ENCODE data around the gene UMAD1.
A peak's percentile ranks its signal among the peaks of the same experiment; 100 is the strongest.

Gene UMAD1

GRCh38 chr7:7688956-7689355 lies 48.4 kb downstream of the UMAD1 start:
- no peak for DNase-seq (ENCODE audit: low spot score)

GRCh38 chr7:7693881-7694280 lies 53.3 kb downstream of the UMAD1 start:
- no peak for DNase-seq (ENCODE audit: low spot score)

GRCh38 chr7:7694542-7694941 lies 54.0 kb downstream of the UMAD1 start:
- no peak for DNase-seq (ENCODE audit: low spot score)

DNA sequence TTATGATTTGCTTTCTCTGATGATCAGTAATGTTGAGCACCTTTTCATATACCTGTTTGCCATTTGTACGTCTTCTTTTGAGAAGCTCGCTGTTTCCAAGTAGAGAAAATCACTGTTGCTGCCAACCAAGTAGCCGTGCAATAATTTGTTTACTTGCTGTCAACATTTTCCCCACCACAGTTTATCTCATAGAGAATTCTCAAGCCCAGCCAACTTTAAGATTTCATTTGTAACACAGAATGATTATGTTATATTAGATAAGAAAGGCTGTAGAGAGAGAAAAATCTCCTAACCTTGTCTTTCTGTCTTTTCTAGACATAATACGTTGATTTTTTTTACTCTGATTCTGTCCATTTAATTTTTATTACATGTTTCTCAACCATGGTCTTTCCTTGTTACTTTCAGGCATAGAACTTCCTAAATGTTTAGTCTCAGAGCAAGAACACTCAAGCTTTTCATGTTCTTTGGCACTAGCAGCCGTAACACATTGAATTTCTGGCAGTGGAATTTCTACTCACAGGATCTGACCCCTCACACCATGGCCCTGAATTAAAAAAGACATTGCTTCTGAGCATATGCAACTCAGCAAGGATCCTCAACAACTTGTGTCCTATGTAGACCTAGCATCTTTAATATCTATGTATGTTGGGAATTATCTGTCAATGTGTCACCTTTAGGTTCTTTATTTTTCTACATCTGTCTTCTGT lies 54.7 kb downstream of the UMAD1 start:
- DNase-seq (ENCODE audit: low spot score): peak; percentile 33

GRCh38 chr7:7696458-7697119 lies 56.0 kb downstream of the UMAD1 start:
- no peak for DNase-seq (ENCODE audit: low spot score)

DNA sequence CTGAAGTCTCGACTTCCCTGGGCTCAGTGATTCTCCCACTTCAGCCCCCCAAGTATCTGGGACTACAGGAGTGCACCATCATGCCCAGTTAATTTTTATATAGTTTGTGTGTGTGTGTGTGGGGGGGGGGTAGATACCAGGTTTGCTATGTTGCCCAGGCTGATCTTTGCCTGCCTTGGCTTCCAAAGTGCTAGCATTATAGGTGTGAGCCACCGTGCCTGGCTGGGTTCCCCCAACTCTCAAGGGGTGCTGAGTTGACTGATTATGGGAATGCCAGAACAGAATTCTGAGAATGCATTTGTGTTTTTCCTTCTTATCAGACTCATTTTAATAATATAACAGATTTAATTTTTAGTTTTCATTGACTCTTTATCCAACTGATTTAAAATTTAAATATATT lies 58.4 kb downstream of the UMAD1 start:
- no peak for DNase-seq (ENCODE audit: low spot score)

DNA sequence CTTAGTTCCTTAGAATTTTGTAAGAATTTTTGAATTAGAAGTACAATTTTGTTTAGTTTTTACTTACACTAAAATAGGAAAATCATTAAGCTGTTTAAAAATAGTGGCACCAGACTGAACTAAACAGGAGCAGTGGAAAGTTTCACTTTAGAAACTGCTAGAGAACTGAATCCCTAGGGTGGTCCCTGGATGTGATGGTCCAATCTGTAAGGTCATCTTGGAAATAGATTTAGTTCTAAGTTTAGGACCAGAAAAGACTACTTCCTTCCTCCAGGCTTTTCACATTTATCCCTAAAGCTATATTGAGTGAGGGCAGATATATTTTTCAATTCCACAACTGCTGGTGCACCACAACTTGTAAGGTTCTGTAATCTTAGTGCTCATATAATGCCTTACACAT lies 58.8 kb downstream of the UMAD1 start:
- DNase-seq (ENCODE audit: low spot score): no peak

- DNase-seq (ENCODE audit: low spot score): no peak
These were observed 59.4 kb downstream of the UMAD1 start for GRCh38 chr7:7699970-7700369.

DNA sequence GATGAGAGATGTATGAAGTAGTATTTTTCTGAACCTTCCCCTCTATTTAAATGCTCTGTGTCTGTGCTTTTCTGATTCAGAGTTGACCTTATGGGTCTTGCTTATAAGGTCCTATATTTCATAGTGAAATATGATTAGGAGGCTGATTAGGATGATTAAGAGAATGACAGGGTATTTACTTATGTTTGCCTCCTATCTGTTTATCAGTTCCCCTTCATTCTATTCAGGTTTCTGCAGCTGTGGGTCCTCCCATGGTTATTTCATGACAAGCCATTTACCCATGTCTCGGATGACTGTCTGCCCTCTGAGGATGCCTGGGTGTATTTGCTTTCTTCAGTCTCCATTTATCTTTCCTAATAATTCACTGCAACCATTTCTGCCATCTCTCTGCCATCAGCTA lies 61.0 kb downstream of the UMAD1 start:
- no peak for DNase-seq (ENCODE audit: low spot score)

DNA sequence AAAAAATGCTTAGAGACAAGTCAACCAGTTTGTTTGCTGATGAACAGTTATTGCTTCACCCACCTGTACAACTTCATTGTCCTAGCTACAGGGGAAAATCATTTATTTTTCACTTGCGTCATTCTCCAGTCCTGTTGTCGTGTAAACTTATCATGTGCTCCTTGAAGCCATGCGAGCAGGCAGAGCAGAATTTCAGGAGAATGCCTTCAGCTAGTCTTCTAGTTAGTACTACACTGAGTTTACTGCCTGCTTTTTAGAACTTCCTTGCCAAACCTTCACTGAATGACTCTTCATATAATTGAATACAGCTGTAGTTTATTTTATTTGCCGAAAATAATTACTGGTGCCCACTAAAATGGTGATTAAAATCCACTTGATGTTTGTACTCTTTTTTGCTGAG lies 62.3 kb downstream of the UMAD1 start:
- DNase-seq (ENCODE audit: low spot score): no peak

DNA sequence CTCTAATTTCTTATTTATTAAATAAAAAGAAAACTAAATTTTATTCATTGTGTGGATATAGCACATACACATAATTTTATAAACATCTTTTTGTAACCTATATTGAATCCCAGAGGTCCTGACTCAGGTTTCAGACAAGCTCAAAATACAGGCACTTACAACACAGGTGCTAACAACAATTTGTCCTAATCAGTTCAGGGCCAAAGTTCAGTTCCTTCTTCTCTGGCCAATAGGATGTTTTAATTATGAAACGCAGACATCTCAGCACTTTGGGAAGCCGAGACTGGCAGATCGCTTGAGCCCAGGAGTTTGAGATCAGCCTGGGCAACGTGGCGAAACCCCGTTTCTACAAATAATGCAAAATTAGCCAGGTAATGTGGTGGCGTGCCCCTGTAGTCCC lies 62.9 kb downstream of the UMAD1 start:
- no peak for DNase-seq (ENCODE audit: low spot score)

GRCh38 chr7:7704867-7705266 lies 64.3 kb downstream of the UMAD1 start:
- no peak for DNase-seq (ENCODE audit: low spot score)

DNA sequence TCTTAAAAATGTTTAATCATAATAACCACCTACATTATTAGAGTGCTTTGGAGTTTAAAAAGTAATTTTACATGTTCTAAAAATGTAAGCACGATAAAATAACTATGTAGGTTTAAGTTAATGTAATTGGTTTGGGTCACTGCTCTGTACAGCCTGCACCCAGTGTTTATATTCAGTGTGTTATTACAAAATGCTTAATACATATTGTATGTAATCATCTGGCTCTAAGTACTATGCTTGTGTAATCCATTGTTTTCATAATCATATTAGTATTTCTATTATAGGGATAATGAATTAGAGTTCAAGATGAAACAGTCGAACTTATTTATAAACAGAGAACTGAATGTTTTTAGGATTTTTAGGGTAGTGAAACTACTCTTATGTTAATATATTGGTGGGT lies 64.8 kb downstream of the UMAD1 start:
- DNase-seq (ENCODE audit: low spot score): no peak

DNA sequence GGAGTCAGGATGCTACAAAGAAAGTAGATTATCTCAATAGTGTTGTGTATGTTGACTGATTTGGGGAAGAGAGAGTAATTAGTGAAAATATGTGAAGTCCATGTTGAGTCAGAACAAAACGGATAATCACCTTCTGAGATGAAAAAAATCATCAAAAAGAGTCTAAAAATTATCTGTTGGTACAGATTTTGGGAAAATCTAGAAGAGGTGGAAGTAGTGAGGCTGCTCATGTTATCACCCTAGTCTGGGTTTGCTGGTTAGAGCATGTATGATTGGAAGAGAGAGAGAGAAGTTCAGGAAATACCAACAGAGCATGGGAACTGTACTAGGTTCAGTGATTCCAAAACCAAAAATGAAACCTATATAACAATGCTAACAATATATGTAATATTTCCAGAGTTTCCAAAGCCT lies 65.6 kb downstream of the UMAD1 start:
- no peak for DNase-seq (ENCODE audit: low spot score)

DNA sequence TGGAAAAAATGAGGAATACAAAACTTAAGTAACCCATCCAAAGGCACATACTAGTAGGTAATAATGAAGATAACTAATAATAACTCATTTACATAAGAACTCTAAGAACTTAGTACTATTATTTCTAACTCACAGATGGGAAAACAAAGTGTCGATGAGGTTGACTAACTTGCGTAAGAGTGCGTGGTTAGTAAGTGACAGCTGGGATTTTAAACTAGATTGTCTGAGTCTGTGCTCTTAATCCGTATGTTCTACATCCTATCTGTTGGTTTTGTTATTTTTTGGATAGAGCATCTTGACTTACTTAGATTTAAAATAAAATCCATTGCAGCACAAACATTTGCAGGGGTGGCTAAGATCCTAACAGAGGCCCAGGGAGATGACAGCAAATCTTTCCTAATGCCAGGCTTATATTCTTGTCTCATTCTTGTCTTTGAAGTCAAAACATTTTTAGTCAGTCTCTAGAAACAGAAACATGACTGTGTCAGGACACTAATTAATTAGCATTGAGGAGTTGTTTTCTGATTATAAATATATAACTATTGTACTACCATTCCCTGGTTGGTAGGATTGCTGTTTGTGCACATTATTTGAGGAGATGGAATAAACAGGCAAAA lies 66.1 kb downstream of the UMAD1 start:
- no peak for DNase-seq (ENCODE audit: low spot score)

GRCh38 chr7:7707246-7707645 lies 66.7 kb downstream of the UMAD1 start:
- DNase-seq (ENCODE audit: low spot score): no peak

GRCh38 chr7:7707806-7708205 lies 67.3 kb downstream of the UMAD1 start:
- DNase-seq (ENCODE audit: low spot score): no peak

GRCh38 chr7:7709291-7709690 lies 68.7 kb downstream of the UMAD1 start:
- no peak for DNase-seq (ENCODE audit: low spot score)

DNA sequence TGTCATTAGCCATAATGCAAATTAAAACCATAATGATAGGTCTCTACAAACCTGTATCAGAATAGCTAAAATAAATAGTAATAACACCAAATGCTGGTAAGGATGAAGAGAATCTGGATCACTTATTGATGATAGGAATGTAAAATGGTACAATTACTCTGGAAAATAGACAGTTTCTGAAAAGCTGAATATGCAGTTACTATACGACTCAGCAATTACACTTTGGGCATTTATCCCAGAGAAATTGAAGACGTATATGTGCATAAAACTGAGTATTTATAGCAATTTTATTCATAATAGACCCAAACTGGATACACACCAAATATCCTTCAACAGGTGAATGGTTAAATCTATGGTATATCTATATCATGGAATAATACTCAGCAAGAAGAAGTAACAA lies 69.9 kb downstream of the UMAD1 start:
- DNase-seq (ENCODE audit: low spot score): no peak

DNA sequence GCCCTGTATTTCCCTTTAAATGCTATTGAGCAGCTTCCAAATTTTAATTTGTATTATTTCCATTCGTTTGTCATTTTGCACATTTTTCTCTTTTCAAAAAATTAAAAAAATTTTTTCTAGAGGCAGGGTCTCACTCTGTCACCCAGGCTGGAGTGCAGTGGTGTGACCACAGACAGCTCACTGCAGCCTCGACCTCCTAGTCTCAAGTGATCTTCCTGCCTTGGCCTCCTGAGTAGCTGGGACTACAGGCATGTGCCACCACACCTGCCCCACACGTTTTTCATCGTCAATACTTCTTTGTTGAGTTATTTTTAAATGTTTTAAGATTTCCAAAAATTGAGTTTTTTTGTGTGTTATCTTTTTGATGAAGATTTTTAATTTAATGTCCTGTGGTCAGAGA lies 73.2 kb downstream of the UMAD1 start:
- no peak for DNase-seq (ENCODE audit: low spot score)

DNA sequence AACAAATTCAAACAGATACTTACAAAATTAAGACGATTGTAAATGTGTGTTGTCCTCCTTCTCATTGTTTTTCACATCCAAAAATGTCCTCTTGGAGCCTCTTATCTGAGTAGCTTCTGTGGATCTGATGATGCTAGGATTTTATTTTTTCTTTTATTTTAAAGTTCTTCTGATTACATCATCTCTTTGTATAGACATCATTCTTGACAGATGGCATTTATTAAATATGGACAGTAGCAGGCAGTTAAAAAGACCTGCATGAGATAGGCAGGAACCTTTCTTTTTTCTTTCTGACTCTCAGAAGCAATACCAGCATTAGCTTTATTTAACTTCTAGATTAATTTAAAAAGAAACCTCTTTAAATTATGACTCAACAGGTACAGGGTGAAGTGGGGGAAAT lies 77.9 kb downstream of the UMAD1 start, which contains the start of gene RPA3:
Gene RPA3, minus strand, starts transcription at position 116 of the 400 bp plus-strand sequence. CDS start 78,189 bp downstream, outside the sequence.
- DNase-seq (ENCODE audit: low spot score): no peak

- peak; percentile 55 for DNase-seq (ENCODE audit: low spot score)
These were observed 78.7 kb downstream of the UMAD1 start for GRCh38 chr7:7719236-7719635.

DNA sequence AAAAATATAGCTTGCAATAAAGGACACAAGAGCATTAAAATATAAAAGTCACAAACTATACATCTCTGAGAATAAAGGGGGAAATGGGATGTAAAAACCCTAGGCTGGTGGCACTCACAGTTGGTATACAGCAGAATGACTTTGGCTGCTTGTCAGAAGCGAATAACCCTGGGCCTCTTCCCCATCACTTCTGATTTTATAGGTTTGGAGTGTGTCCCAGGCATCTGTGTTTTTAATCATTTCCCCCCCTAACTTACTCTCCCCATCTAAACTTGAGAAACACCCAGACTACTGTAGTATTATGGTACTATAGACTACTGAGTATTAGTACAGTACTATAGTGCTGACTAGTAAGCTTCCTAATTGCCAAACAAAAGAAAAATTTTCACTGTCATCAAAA lies 79.6 kb downstream of the UMAD1 start:
- no peak for DNase-seq (ENCODE audit: low spot score)
